T-helper 9 cell (primary cell): ENCODE measurements around the gene AANAT.

Experiments
- DNase-seq: peaks from one replicate; pipeline ENCODE4 v3.0.0-alpha.2; 2020

AANAT gene

DNA sequence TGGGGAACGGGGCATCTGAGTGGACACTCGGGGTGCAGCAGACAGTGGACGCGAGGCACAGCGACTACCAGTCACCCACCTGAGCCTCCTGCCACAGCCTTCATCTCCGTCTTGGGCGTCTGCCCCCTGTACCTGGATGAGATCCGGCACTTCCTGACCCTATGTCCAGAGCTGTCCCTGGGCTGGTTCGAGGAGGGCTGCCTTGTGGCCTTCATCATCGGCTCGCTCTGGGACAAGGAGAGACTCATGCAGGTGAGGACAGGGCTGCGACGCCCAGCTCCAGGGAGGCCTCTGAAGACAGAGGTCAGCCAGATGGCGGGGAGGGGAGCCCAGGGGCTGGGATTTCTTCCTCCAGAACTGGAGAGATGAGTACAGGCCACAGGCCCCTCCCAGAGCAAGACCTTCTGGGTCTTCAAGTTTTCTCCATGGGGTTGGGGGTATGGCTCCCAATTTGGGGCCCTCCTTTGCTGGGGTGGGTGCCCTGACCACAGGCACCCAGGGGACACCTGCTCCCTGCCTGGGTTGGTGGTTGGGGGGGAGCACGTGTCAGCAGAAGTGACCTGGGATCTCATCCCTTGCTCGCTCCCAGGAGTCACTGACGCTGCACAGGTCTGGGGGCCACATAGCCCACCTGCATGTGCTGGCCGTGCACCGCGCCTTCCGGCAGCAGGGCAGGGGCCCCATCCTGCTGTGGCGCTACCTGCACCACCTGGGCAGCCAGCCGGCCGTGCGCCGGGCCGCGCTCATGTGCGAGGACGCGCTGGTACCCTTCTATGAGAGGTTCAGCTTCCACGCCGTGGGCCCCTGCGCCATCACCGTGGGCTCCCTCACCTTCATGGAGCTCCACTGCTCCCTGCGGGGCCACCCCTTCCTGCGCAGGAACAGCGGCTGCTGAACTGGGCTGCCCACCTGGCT, 1.9 kb downstream of the AANAT start:
- no peak for DNase-seq

GRCh38 chr17:76469991-76470739, 2.8 kb downstream of the AANAT start:
- DNase-seq = no peak

DNA sequence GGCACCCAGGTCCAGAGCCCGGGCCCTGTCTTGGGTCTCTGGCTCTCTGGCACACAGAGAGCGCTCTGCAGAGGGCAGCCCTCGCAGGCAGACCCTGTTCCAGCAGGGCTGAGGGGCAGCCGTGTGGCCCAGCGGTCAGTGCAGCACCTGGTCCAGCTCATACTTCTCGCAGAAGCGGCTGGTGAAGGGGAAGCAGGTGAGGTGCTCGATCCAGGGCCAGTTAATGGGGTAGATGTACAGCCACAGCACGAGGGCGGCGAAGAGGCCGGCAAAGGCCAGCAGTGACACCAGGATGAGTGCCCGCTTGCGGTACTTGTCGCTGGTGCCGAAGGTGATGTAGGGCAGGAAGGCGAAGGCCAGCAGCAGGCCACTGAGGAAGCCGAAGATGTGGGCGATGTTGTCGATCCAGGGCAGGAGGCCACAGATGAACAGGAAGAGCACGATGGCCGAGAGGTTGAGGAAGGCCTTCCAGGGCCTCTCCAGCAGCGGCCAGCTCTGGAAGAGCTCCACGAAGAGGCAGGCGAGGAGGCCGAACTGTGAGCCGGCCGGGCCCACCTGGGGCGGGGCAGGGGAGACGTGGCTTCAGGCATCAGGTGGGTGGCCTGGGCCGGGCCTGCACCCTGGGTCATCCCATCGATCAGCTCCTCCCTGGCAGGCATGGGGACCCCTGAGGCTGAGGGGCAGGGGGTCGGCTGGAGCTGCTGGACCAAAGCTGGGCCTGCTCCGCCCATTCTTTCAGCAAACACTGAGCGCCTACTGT, 4.3 kb downstream of the AANAT start:
- no peak for DNase-seq

GRCh38 chr17:76472258-76472645, 4.8 kb downstream of the AANAT start:
- no peak for DNase-seq

DNA sequence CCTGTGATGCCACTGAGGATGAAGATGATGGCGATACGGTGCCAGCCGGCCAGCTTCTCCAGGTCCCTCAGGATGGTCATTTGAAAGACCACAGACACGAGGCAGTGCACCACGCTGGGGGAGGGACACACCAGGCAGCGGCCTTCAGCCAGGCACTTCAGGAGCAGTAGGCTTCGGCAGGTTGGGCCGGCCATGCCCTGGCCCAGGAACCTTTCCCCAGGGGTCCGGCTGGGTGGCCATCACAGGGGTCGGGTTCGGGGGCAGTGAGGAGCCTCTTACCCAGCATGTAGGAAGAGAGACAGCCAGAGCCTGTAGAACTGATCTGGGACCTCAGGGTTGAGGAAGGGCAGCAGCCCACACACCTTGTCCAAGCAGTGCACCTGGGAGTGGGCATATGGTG, 5.3 kb downstream of the AANAT start:
- DNase-seq = no peak

DNA sequence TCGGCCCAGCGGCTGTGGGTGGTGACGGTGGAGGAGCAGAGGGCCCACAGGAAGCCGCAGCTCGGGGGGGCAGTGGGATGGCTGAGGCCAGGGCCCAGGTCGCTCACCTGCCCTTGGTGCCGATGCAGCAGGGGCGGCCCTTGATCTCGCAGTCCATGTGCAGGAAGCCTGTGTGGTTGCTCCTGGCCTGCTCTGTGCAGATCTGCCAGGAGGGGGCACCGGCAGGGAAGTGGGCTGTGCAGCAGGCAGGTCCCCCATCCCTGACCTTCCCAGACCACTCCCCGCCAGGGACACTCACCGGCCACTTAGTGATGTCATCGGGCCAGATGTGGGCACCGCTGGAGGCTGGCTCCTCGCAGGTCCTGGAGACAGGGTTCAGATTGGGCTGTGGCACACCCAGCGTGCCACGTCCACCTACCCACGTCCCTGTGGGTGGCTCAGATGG, 6.2 kb downstream of the AANAT start:
- no peak for DNase-seq

GRCh38 chr17:76474238-76474637, 6.8 kb downstream of the AANAT start:
- no peak for DNase-seq

- no peak for DNase-seq
Measured at GRCh38 chr17:76474894-76475293, 7.5 kb downstream of the AANAT start.

GRCh38 chr17:76475302-76475701, 7.9 kb downstream of the AANAT start:
- no peak for DNase-seq

GRCh38 chr17:76476736-76477135, 9.3 kb downstream of the AANAT start:
- no peak for DNase-seq

DNA sequence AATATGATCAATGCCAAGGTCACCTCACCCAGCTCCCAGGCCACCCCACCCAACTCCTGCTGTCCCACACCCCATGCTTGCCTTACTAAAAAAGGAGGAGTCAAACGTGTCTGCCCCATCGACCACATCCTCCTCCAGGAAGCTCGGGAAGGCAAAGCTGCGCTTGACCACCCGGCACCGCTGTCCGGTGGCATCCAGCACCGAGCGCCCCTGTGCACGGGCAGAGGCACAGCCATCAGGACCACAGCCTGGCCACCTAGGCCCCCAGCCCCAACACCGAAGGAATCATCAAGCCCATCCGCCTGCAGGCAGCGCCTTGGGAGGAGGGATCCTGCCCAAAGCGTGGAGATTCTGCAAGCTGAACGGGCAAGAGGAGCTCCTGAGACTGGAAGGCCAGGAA, 10.2 kb downstream of the AANAT start:
- DNase-seq = no peak

DNA sequence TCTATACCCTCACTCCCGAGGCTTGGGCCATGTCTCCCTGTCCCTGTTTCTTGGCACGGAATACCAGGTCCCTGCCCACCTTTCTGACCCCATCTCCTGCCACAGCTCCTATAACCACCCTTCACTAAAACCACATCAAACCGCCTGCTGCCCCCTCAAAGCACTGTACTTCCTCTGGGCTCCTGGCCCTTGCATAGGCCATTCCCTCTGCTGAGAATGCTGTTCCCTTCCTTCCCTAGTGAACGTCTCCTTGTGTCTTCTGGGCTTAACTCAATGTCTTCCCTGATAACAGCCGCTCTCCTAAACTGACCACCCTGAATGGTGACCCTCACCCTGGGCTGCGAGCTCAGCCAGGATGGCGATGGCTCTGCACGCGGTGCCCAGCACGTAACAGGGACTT, 10.7 kb downstream of the AANAT start:
- DNase-seq = no peak

- no peak for DNase-seq
Measured at GRCh38 chr17:76478730-76479514, 11.5 kb downstream of the AANAT start.

DNA sequence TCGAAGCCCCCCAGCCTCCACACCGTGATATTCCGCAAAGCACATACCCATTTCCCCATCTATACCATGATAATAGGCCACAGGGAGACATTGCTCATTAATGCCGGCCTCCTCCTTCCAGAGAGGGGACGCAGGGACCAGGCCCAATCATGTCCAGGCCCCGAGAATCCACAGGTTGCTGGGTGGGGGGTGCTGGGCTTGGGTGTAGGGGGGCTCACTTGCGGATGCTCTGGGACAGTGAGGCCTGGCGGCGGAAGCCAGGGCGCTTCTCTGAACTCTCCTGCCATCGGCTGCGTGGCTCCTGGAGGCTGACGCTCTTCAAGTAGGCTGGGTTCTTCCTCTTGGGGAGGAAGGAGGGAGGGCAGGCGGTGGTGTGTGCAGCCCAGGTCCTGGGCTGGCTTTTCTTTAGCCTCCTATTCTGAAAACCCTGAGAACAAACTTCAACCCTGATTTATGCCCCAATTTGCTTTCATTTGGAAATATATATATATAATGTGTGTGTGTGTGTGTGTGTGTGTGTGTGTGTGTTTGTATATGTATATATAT, 12.2 kb downstream of the AANAT start:
- DNase-seq = no peak

- no peak for DNase-seq
Measured at GRCh38 chr17:76480632-76481031, 13.2 kb downstream of the AANAT start.

DNA sequence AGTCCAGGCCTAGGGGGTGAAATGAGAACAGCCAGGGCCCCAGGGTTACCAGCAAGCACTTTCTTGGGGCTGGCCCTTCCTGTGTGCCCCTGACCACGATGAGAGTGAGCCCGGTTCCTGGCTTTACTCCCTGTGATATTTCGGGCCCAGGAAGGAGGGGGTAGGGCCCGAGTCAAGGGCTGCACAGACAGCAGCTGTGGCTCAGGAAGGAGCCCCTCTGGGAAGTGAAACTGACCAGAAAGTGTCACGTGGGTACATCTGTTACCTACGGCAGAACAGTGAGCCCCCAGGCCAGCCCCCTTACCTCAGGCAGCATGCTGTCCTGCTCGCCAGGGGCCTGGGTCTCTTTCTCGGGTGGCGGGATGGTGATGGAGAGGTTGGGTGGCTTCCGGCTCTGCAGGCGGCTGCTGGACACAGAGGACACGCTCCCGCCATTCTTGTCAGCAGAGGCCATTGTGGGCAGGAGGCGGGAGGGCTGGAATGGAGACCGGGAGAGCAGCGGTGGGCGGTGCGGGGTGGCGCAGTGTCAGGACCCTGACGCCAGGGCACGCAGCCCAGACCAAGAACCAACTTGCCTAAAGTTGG, 13.8 kb downstream of the AANAT start:
- DNase-seq = no peak

GRCh38 chr17:76484228-76484725, 16.9 kb downstream of the AANAT start:
- no peak for DNase-seq

GRCh38 chr17:76485569-76485968, 18.2 kb downstream of the AANAT start:
- no peak for DNase-seq

DNA sequence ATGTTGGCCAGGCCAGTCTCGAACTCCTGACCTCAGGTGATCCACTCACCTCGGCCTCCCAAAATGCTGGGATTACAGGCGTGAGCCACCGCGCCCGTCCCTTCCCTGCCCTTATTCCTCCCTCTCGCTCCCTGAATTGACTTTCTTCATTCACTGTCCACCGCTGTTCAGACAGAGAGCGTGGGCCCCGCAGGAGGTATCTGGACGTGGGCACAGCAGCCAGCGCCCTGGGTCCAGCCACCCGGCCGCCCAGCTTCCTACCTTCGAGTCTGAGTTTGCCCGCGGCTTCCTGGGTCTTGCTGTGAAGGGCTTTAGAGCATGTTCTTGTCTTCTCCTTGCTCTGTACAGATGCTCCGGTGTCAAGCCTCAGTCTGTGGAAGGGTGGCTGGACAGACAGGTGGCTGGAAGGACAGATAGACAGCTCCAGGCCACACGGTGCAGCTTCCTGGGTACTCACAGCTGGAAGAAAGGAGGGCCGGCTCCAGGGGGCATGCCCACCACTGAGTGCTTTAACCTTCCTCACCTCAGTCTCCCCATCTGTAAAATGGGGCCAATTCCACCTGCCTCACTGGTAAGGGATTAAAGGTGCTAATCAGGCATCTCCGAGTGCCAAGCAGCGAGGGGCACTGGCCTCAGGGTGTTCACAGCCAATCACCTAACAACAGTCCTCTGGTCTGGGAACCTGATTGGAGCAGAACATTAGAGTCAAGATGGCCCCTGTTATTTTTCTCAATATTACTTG, 20.2 kb downstream of the AANAT start:
- DNase-seq = no peak

- no peak for DNase-seq
Measured at GRCh38 chr17:76490112-76490710, 22.8 kb downstream of the AANAT start.
